Naive thymus-derived CD8-positive, alpha-beta T cell (primary cell): ENCODE data around the gene PPP1CB. TPM values are rescaled to one million over a fixed set of nuclear protein-coding genes. Genes with fewer than 3 reads are reported as not detected.
"Not testable (repeated sequence)": the region's sequence is repeated elsewhere in the genome, so short reads cannot be mapped to it uniquely, and the experiment has no call there.

Experiments used
- ATAC-seq, 2 donors: fragments of 150-1000 bp; cut with Tn5 transposase in 1 of 2; sonication (Bioruptor Pico), chemical (Tn5 transposase) in 1 of 2; 1 replicate in 1 of 2; 2 replicates in 1 of 2; pipeline ENCODE4 v1.10.0; 2021; ENCODE audit warnings: mild to moderate bottlenecking in 2 of 2, moderate library complexity in 2 of 2
- POLR2A ChIA-PET: fragments of 350-600 bp; sonication (Branson Sonifier 250); formaldehyde crosslinking; loops from one replicate; lab custom pipeline; 2021; ENCODE audit warnings: antibody characterized with exemption; lab: Charles Lee
- DNase-seq, 10 donors: peaks; one replicate each; pipeline versions ENCODE4 v3.0.0 to v3.0.0-alpha.2; 2020 to 2022
- H3K27ac Mint-ChIP-seq, 10 donors: one replicate each; pipeline ENCODE4 v1.8.0; 2020 to 2022; ENCODE audit warnings: mild to moderate bottlenecking in 10 of 10, mixed read lengths in 10 of 10, moderate library complexity in 4 of 10, inconsistent platforms in 1 of 10
- H3K27me3 Mint-ChIP-seq, 5 donors: one replicate each; pipeline ENCODE4 v1.8.0; 2021 to 2022; ENCODE audit warnings: mixed read lengths in 5 of 5
- H3K36me3 Mint-ChIP-seq, 3 donors: one replicate each; pipeline ENCODE4 v1.8.0; 2020 to 2022; ENCODE audit warnings: mixed read lengths in 3 of 3, mild to moderate bottlenecking in 2 of 3, inconsistent platforms in 1 of 3
- H3K4me1 Mint-ChIP-seq, 4 donors: one replicate each; pipeline ENCODE4 v1.8.0; 2021 to 2022; ENCODE audit warnings: mixed read lengths in 4 of 4
- H3K4me3 Mint-ChIP-seq, 10 donors: one replicate each; pipeline ENCODE4 v1.8.0; 2020 to 2022; ENCODE audit warnings: mild to moderate bottlenecking in 10 of 10, mixed read lengths in 10 of 10, moderate library complexity in 6 of 10, inconsistent platforms in 1 of 10
- H3K9me3 Mint-ChIP-seq, 9 donors: one replicate each; pipeline ENCODE4 v1.8.0; 2020 to 2022; ENCODE audit warnings: mixed read lengths in 9 of 9, mild to moderate bottlenecking in 3 of 9, inconsistent platforms in 1 of 9, moderate library complexity in 1 of 9
- polyA plus RNA-seq, 3 donors: library from polyadenylated mRNA; unstranded; fragments of 300-500 nt; fragmentation: Illumina TruSeq; gene quantifications; one replicate each; pipeline ENCODE4 v1.2.3, GENCODE V29; 2021
- total RNA-seq, 8 experiments: library from RNA in 2 of 8; stranded (reverse) in 2 of 8; gene quantifications; one replicate each; pipeline ENCODE4 v1.2.3 and lab custom pipeline; 2021 to 2026

The PPP1CB gene
- total and polyA plus RNA-seq, 5 experiments from 2014 or later: 63.1 to 166 (median 85.7) TPM

DNA sequence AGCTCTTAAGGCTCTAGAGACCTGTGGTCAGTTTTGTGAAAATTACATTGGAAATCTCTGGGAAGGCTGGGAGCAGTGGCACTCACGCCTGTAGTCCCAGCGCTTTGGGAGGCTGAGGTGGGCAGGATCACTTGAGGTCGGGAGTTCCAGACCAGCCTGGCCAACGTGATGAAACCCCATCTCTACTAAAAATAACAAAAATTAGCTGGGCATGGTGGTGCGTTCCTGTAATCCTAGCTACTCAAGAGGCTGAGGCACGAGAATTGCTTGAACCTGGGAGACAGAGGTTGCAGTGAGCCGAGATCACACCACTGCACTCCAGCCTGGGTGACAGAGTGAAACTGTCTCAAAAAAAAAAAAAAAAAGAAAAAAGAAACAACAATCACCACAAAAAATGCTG, 32.9 kb downstream of the PPP1CB start:
- ATAC-seq: peak in 1 of 2 donors; percentile 40
- Mint-ChIP-seq H3K4me1 (peaks cover 5 to 26% (median 9%) of the 10 kb centered on the region in 4 donors), H3K27ac (peak overlapping the region in 1 of 10 donors; percentile 20), H3K36me3 (peaks cover 13 to 86% (median 31%) of the 10 kb centered on the region in 3 donors)
- not testable (repeated sequence) for H3K27me3 Mint-ChIP-seq, H3K4me3 Mint-ChIP-seq, DNase-seq, H3K9me3 Mint-ChIP-seq
- POLR2A ChIA-PET: interaction anchor here (0.6 kb wide), 1 partner anchor 338 kb away, joined by 8 read pairs; no protein-coding TSS in a partner anchor

DNA sequence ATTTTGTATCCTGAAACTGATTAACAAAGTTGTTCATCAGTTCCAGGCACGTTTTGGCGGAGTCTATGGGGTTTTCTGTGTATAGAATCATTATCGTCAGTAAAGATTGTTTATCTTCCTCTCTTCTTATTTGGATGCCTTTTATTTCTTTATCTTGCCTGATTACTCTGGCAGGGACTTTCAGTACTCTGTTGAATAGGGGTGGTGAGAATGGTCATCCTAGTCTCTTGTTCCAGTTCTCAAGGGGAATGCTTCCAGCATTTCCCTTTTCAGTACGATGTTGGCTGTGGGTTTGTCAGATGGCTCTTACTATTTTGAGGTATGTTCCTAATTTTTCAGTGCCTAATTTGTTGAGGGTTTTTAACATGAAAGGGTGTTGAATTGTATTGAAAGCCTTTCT, 45.0 kb downstream of the PPP1CB start:
- H3K27ac Mint-ChIP-seq: peak overlapping the region in 5 of 10 donors; percentile 5 to 36 (median 10)

DNA sequence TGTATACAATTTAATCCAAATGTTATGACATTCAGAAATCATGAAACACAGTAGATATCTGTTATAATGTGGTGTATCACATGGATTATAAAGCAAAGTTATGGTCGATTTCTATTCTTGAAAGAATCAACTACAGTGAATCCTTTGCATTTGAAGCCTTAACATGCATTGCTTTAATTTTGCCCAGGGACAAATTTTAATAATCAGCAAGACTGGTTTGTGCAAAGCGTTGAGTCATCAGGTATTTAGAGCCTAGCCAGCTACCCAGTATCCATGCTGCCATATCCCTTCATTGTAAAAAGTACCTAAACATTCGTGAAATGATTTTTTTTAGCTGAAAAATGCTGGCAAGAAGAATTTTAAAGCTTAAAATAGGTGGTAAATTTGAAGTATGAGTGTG, 50.1 kb downstream of the PPP1CB start:
- DNase-seq (no peak), ATAC-seq (no peak)
- Mint-ChIP-seq H3K4me3 (no peak overlapping the region), H3K4me1 (peaks cover 5 to 12% (median 10%) of the 10 kb centered on the region in 4 donors), H3K9me3 (peaks cover 0 to 8% (median under 1%) of the 10 kb centered on the region in 9 donors), H3K27ac (no peak overlapping the region), H3K27me3 (no peaks in the 10 kb centered on the region), H3K36me3 (peaks cover 10 to 69% (median 23%) of the 10 kb centered on the region in 3 donors)
- POLR2A ChIA-PET: interaction anchor here (0.6 kb wide), 1 partner anchor 10 kb away, joined by 3 read pairs; no protein-coding TSS in a partner anchor

More for the DNA sequence above, 45.0 kb downstream of the PPP1CB start:
- peaks cover 17 to 34% (median 30%) of the 10 kb centered on the region in 4 donors for H3K4me1 Mint-ChIP-seq
- POLR2A ChIA-PET: no interaction called here
- peaks cover 27 to 87% (median 39%) of the 10 kb centered on the region in 3 donors for H3K36me3 Mint-ChIP-seq
- no peaks in the 10 kb centered on the region for H3K27me3 Mint-ChIP-seq
- no peak overlapping the region for H3K4me3 Mint-ChIP-seq
- peaks cover 0 to 17% (median 2%) of the 10 kb centered on the region in 9 donors for H3K9me3 Mint-ChIP-seq
- no peak for ATAC-seq
- DNase-seq: no peak

DNA sequence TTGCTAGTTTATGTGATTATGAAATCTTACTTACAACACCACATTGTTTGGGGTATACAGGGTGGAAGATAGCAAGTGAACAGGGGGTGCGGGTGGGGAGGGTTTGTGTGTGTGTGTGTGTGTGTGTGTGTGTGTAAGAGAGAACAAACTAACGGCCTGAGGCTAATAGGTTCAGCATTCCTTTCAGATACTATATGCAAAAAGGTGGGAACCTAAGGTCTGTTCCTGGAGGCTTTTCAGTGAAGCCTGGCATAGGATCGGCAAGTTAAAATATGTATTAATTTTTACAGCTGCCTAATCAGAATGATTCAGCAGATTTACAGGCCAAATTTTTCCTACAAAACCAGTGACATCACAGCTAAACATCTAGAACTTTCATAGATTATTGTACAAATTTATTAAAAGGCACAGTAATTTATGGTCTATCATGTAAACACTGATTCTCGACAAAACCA, 51.4 kb downstream of the PPP1CB start:
- H3K27me3 Mint-ChIP-seq: no peaks in the 10 kb centered on the region
- DNase-seq (no peak), ATAC-seq (no peak)
- peaks cover 0 to 3% (median 0%) of the 10 kb centered on the region in 9 donors for H3K9me3 Mint-ChIP-seq
- POLR2A ChIA-PET: no interaction called here
- peaks cover 0 to 57% (median 13%) of the 10 kb centered on the region in 3 donors for H3K36me3 Mint-ChIP-seq
- peak overlapping the region in 1 of 10 donors; percentile 10 for H3K4me3 Mint-ChIP-seq
- peaks cover 0 to 3% (median 0%) of the 10 kb centered on the region in 4 donors for H3K4me1 Mint-ChIP-seq
- H3K27ac Mint-ChIP-seq: peak overlapping the region in 1 of 10 donors; percentile 33

DNA sequence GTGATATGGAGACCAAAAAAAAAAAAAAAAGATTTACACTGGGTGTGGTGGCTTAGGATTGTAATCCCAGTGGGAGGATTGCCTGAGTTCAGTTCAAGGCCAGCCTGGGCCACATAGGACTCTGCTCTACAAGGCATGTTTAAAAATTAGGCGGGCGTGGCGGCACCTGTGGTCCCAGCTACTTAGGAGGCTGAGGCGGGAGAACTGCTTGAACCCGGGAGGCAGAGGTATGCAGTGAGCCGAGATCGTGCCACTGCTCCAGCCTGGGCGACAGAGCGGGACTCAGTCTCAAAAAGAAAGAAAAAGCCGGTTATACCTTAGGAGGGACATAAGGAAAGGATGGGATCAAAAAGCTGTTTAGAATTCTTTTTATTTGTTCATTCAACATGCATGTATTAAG, 58.3 kb downstream of the PPP1CB start:
- H3K9me3 Mint-ChIP-seq: peaks cover 0 to 3% (median 0%) of the 10 kb centered on the region in 9 donors
- H3K27ac Mint-ChIP-seq: peak overlapping the region in 7 of 10 donors; percentile 25 to 81 (median 36)
- DNase-seq (no peak), ATAC-seq (no peak)
- POLR2A ChIA-PET: interaction anchor here (0.7 kb wide), 1 partner anchor 19 kb away, joined by 3 read pairs; no protein-coding TSS in a partner anchor
- H3K4me3 Mint-ChIP-seq: peak overlapping the region; percentile 75 to 90 (median 84)
- peaks cover 0 to 6% (median 3%) of the 10 kb centered on the region in 3 donors for H3K36me3 Mint-ChIP-seq
- peaks cover 2 to 15% (median 9%) of the 10 kb centered on the region in 4 donors for H3K4me1 Mint-ChIP-seq
- peaks cover 0 to 2% (median 0%) of the 10 kb centered on the region in 5 donors for H3K27me3 Mint-ChIP-seq

DNA sequence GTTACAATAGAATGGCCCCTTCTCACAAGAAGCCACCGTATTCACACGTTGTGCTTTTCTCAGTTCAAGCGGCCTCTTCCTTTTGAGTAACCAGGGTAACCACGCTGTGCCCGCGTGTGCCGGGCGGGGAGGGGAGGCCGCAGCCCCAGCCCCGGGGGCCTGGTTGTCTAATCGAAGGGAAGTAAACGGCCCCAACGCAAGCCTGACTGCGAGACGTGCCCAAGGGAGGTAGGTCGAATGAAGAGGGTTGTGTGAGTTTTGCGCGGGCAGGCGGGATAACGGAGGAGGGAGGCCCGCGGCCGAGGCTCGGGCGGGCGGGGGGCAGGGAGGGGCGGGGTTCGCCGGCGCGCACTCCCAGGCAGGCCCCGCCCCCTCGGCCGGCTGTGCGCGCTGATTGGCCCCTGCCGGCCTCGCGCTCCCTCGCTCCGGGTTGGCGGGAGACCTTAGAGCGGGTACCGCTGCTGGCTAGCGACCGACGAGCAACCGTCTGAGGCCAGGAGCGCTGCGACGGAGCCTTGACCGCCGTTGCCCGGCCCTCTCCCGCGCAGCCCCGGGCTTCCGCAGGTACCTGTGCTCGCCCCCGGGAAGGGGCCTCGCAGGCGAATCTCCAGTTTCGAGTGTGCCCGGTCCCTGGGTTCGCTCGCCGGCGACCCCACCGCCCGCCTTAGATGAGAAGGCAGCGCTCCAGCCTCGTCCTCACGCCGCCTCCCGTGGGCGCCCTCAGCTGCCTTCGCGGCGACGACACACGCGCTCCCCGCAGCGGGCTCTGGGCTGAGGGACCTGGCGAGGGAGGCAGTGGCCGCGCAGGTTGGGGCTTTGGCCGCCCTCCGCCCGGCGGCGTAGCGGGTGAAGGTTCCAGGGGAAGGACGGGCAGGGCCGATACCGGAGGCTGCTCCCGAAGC, 59.0 kb downstream of the PPP1CB start, which contains the start of gene SPDYA:
Gene SPDYA, plus strand, starts transcription at position 451 of the 902 bp plus-strand sequence. CDS start 5,181 bp downstream, outside the sequence.
- ATAC-seq (peak; percentile 84 to 90), DNase-seq (peak; percentile 65 to 83 (median 76))
- H3K9me3 Mint-ChIP-seq: peaks cover 0 to 3% (median 0%) of the 10 kb centered on the region in 9 donors
- H3K4me1 Mint-ChIP-seq: peaks cover 2 to 15% (median 9%) of the 10 kb centered on the region in 4 donors
- peaks cover 0 to 2% (median 0%) of the 10 kb centered on the region in 5 donors for H3K27me3 Mint-ChIP-seq
- peaks cover 0 to under 1% (median 0%) of the 10 kb centered on the region in 3 donors for H3K36me3 Mint-ChIP-seq
- peak within 1 kb of the TSS; percentile 78 to 90 (median 86) for H3K4me3 Mint-ChIP-seq
- POLR2A ChIA-PET: interaction anchor here (0.6 to 0.7 kb wide), 2 partner anchors 9 to 19 kb away, joined by 3 to 5 read pairs; no protein-coding TSS in a partner anchor
- peak within 1 kb of the TSS in 8 of 10 donors; percentile 25 to 90 (median 80) for H3K27ac Mint-ChIP-seq

DNA sequence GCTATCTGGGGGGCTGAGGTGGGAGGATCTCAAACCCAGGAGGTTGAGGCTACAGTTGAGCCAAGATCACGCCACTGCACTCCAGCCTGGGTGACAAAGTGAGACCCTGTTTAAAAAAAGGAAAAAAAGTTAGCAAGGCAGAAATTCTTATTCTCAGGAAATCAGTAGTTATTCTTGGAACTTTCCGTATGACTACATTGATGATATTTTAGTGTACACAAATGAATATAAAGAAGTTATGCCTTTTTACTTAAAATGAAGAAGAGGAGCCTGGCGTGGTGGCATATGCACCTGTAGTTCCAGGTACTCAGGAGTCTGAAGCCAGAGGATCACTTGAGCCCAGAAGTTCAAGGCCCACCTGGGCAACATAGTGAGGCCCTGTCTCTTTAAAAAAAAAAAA, 66.4 kb downstream of the PPP1CB start:
- no peak for ATAC-seq
- Mint-ChIP-seq H3K27ac (no peak overlapping the region), H3K36me3 (no peaks in the 10 kb centered on the region)

DNA sequence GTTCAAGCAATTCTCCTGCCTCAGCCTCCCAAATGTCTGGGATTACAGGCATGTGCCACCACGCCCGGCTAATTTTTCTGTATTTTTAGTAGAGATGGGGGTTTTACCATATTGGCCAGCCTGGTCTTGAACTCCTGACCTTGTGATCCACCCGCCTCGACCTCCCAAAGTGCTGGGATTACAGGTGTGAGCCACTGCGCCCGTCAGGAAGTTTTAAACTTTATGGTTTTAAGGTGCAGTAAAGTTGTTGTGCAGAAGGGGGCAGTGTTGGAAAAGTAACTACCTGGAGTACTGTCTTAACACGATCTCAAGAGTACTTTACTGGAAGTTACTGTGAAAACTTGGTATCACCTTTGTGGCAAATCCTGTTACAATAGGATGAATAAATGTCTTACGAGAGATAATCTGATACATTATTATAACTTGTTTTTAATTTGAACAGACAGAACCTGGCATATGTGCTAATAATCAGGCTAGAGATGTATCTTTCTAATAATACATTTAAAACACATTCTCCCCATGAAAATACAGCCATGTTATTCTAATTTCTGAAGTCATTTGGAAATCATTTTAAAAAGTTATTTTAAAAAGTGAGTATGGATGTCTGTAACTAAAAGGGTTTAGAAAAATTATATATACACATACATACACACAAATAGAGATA, 69.8 kb downstream of the PPP1CB start:
- ATAC-seq: peak; percentile 86 to 89
- peak in 9 of 10 donors; percentile 26 to 75 (median 63) for DNase-seq
- H3K27ac Mint-ChIP-seq: no peak overlapping the region
- POLR2A ChIA-PET: no interaction called here
- no peaks in the 10 kb centered on the region for H3K9me3 Mint-ChIP-seq
- no peaks in the 10 kb centered on the region for H3K36me3 Mint-ChIP-seq
- H3K4me3 Mint-ChIP-seq: no peak overlapping the region
- H3K27me3 Mint-ChIP-seq: peaks cover 0 to 2% (median 0%) of the 10 kb centered on the region in 5 donors
- peaks cover 0 to 4% (median 2%) of the 10 kb centered on the region in 4 donors for H3K4me1 Mint-ChIP-seq

More for the DNA sequence above, 66.4 kb downstream of the PPP1CB start:
- no peak for DNase-seq
- Mint-ChIP-seq H3K27me3 (no peaks in the 10 kb centered on the region), H3K4me3 (no peak overlapping the region), H3K9me3 (no peaks in the 10 kb centered on the region), H3K4me1 (peaks cover 0 to 4% (median 2%) of the 10 kb centered on the region in 4 donors)
- POLR2A ChIA-PET: no interaction called here

DNA sequence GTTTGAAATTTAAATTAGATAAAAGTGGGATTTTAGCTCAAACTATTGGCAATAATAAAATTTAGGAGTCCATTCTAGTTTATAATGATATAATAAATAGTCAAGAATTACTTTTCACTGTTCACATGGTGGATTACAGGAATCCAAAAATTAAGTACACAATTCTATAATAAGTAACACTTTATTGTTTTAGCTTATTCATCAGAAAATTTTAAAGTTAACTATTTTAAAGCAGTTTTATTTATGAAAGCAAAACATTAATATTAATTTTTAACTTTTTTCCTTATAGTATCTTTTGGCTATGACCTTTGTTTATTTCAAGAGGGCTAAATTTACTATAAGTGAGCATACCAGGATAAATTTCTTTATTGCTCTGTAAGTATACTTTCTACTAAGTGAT, 70.4 kb downstream of the PPP1CB start:
- Mint-ChIP-seq H3K36me3 (no peaks in the 10 kb centered on the region), H3K4me3 (no peak overlapping the region), H3K9me3 (no peaks in the 10 kb centered on the region), H3K27ac (no peak overlapping the region), H3K4me1 (peaks cover 0 to 4% (median 2%) of the 10 kb centered on the region in 4 donors), H3K27me3 (peaks cover 0 to 2% (median 0%) of the 10 kb centered on the region in 5 donors)
- POLR2A ChIA-PET: no interaction called here
- no peak for DNase-seq
- no peak for ATAC-seq

DNA sequence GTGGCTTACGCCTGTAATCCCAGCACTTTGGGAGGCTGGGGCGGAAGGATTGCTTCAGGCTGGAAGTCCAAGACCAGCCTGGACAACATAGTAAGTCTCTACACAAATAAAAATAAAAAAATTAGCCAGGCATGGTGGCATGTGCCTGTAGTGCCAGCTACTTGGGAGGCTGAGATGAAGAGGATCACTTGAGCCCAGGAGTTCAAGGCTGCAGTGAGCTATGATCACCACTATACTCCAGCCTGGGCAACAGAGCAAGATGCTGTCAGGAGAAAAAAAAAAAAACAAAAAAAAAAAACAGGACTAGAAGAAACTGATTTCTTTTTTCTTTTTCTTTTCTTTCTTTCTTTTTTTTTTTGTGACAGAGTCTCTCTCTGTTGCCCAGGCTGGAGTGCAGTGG, 72.6 kb downstream of the PPP1CB start:
- Mint-ChIP-seq H3K36me3 (peaks cover 0 to 2% (median 0%) of the 10 kb centered on the region in 3 donors), H3K4me1 (peaks cover 0 to 4% (median 2%) of the 10 kb centered on the region in 4 donors), H3K27me3 (peaks cover 0 to 2% (median 0%) of the 10 kb centered on the region in 5 donors), H3K4me3 (no peak overlapping the region), H3K9me3 (no peaks in the 10 kb centered on the region), H3K27ac (no peak overlapping the region)
- no peak for DNase-seq
- POLR2A ChIA-PET: interaction anchor here (0.6 kb wide), 1 partner anchor 217 kb away, joined by 3 read pairs; no protein-coding TSS in a partner anchor
- no peak for ATAC-seq

DNA sequence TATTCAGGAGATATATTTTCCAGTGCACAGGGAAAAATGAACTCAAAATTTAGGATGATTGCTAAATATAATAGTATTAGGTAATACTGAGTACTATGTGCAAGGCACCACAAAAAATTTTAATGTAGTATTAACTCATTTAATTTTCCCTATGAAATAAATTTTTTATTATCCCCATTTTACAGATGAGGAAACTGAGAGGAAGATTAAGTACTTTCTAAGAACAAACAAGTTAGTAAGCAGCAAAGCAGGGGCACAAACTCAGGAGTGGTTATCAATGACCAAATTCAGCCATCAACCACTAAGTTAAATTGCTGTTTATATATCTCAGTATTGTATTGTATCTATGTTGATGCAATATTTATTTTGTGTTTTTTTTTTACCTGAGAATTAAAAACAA, 73.2 kb downstream of the PPP1CB start:
- H3K27ac Mint-ChIP-seq: no peak overlapping the region
- H3K4me3 Mint-ChIP-seq: no peak overlapping the region
- ATAC-seq (no peak), DNase-seq (no peak)
- no peaks in the 10 kb centered on the region for H3K9me3 Mint-ChIP-seq
- H3K27me3 Mint-ChIP-seq: peaks cover 0 to 2% (median 0%) of the 10 kb centered on the region in 5 donors
- POLR2A ChIA-PET: no interaction called here
- H3K4me1 Mint-ChIP-seq: peaks cover 0 to 4% (median 2%) of the 10 kb centered on the region in 4 donors
- H3K36me3 Mint-ChIP-seq: peaks cover 0 to 2% (median 0%) of the 10 kb centered on the region in 3 donors

DNA sequence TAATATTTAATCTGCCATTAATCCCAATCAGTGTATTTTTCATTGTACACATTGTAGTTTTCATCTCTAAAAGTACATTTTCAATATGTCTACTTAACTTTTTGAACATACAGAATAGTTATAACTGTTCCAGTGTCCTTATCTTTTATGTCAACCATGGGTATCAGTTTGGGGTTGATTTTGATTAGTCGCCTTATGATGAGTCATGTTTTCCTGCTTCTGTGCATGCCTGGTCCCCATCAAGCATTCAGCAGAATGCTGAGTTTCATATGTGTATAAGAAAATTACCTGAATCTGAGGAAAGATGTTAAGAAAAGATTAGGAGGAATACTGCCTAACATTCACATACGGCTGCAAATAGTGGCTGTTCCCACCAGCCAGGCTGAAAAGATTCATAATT, 76.8 kb downstream of the PPP1CB start:
- DNase-seq (no peak), ATAC-seq (no peak)
- POLR2A ChIA-PET: no interaction called here
- H3K27ac Mint-ChIP-seq: no peak overlapping the region
- H3K4me1 Mint-ChIP-seq: no peaks in the 10 kb centered on the region
- peaks cover 0 to 4% (median 0%) of the 10 kb centered on the region in 5 donors for H3K27me3 Mint-ChIP-seq
- H3K36me3 Mint-ChIP-seq: peaks cover 0 to 2% (median 0%) of the 10 kb centered on the region in 3 donors
- no peak overlapping the region for H3K4me3 Mint-ChIP-seq
- no peaks in the 10 kb centered on the region for H3K9me3 Mint-ChIP-seq
